GM18499 (cell line): ENCODE measurements around the gene HECW1.
"Not testable (repeated sequence)": the region's sequence is repeated elsewhere in the genome, so short reads cannot be mapped to it uniquely, and the experiment has no call there.

Source experiments
- ATAC-seq: cut with Tn5 transposase; IDR thresholded peaks from one replicate; pipeline ENCODE4 v1.9.1; 2021; ENCODE audit warnings: moderate number of reproducible peaks; ENCODE audit not compliant: insufficient read depth, unreplicated experiment

HECW1 gene

GRCh38 chr7:43199371-43200160, 87.1 kb downstream of the HECW1 start:
- ATAC-seq, result no peak

DNA sequence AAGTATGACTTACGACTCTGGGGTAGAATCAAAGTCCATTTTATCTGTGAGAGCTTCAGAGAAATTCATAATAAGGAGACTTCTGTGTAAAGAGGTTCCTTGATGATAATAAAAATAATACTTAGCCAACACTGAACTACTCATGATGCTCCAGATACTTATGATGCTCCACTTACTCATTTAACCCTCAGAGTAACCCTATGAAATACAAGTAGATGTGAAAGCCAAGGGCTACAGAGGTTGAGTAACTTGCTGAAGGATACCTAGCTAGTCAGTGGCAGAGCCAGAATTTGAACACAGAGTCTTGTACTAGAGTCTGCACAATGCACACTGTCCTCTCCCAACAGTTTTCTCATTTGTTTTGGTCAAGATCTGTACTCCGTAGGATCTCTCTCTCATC, 89.5 kb downstream of the HECW1 start:
- ATAC-seq, result no peak

- ATAC-seq, result no peak
These were observed 91.6 kb downstream of the HECW1 start for GRCh38 chr7:43204081-43204480.

GRCh38 chr7:43205171-43205795, 92.8 kb downstream of the HECW1 start:
- ATAC-seq, result no peak

- ATAC-seq, result no peak
These were observed 95.8 kb downstream of the HECW1 start for GRCh38 chr7:43208242-43208641.

GRCh38 chr7:43210539-43210938, 98.1 kb downstream of the HECW1 start:
- not testable (repeated sequence) for ATAC-seq

- ATAC-seq, result no peak
These were observed 98.8 kb downstream of the HECW1 start for GRCh38 chr7:43211286-43211685.

- ATAC-seq, result no peak
These were observed 99.2 kb downstream of the HECW1 start for GRCh38 chr7:43211693-43212092.

- ATAC-seq, result no peak
These were observed 100.5 kb downstream of the HECW1 start for GRCh38 chr7:43212921-43213320.

- ATAC-seq, result no peak
These were observed 102.6 kb downstream of the HECW1 start for GRCh38 chr7:43215061-43215460.

- ATAC-seq, result no peak
These were observed 104.6 kb downstream of the HECW1 start for GRCh38 chr7:43217055-43217454.

DNA sequence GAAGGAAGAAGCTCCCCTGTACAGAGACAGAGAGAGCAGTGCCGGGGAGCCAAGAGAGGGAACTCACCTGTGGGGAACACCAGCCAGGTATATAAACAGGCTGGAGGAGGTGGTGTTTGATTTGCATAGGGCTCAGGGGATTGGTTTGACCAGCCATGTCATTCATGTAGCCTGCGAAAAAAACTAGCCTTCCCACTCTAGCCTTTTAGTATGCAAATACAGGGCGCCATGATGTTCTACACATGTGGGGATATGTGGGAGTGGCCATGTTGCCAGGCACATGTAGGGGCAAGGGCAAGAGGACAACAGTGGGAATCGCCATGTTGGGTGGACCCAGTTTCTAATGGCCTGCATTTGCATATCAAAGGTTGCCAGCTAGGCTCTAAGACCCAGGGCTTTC, 106.5 kb downstream of the HECW1 start:
- not testable (repeated sequence) for ATAC-seq

DNA sequence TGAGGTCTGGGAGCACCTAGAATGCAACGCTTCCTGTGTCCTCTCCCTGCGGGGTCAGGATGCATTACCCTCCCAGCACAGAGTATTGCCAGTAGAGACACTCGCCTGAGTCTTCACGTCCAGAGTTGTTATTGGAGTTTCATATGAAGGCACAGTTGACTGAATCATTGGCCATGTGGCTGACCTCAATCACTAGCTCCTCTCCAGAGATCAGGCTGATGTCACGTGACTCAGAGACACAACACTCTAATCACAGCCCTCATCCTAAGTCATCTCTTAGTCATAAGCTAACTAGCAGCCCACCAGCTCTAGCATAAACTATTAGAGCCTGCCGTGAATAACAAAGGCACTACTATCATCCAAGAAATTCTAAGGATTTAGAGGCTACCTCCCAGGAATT, 107.8 kb downstream of the HECW1 start:
- ATAC-seq, result no peak

- no peak for ATAC-seq
These were observed 108.3 kb downstream of the HECW1 start for GRCh38 chr7:43220742-43221141.

DNA sequence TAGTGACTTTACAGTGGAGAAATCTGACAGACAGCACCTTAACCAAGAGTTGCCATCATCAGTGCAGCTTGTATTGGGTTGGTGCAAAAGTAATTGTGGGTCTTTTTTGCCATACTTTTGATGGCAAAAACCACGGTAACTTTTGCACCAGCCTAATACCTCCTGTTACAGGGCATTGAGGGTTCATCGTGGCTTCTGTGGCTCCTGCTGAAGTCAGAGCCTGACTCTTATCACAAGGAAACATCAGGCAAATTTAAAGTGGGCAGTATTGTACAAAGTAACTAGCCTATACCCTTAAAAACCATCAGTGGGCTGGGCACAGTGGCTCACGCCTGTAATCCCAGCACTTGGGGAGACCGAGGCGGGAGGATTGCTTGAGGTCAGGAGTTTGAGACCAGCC, 117.4 kb downstream of the HECW1 start:
- no peak for ATAC-seq

DNA sequence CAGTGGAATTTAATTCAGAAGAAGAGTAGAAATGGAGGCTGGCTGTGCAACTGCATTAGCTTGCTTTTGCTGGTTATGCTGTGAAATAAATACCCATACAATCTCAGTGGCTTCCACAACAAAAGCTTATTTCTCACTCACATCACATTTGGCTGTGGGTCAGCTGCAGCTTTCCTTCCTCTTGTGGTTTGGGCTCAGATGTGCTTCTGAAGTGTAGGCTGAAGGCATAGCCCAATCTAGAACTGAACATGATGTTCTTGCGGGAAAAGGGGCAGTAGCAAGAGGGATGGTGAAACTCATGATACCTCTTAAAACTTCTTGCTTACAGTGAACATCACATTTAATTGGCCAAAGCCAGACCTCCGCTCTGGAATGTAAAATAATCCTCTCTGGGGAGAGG, 119.9 kb downstream of the HECW1 start:
- no peak for ATAC-seq

DNA sequence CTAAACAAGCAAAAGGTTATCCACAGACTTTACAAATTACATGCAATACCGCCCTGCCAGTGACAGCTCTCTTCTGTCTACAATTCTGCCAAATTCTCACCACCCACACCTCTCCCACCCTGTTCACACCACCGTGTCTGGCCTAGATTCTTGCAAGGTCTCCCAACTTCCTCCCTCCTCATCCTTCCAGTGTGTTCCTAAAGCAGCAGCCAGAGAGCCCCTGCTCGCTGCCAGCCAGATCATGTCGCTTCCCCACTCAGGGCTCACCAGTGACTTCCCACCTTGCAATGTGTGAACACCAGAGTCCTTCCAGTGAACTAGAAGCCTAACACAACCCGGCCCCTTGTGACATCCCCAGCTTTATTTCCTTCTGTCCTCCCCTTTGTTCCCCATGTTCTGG, 121.6 kb downstream of the HECW1 start:
- no peak for ATAC-seq

GRCh38 chr7:43234968-43235367, 122.5 kb downstream of the HECW1 start:
- no peak for ATAC-seq

GRCh38 chr7:43240565-43240964, 128.1 kb downstream of the HECW1 start:
- ATAC-seq, result no peak

DNA sequence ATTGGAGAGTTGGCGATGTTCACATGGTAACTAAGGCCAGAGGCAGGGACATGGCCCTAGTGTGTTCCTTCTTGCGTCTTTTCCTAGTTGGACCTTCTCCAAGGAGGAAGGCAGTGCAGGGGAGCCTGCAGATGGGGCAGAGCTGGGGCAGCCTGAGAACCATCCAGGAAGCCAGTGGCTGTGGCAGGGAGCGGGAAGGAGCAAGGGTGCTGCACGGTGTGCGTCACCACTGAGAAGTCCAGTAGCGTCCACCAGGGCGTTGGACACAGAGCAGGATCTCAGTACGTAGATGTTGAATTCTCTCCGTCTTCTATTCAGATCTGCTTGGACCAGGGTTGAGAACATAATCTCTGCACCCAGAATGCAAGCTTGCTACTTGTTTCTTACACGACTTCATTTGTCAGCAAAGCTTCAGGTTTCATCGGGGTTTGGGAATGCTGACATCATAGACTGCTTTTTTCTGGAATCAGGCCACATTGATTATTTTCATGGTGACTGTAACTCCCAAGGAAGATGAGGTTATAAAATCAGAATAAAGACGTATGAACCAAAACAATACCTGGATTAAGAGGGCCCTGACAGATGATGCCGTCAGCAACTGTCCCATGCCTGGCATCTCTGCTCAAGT, 130.3 kb downstream of the HECW1 start:
- ATAC-seq, result no peak

DNA sequence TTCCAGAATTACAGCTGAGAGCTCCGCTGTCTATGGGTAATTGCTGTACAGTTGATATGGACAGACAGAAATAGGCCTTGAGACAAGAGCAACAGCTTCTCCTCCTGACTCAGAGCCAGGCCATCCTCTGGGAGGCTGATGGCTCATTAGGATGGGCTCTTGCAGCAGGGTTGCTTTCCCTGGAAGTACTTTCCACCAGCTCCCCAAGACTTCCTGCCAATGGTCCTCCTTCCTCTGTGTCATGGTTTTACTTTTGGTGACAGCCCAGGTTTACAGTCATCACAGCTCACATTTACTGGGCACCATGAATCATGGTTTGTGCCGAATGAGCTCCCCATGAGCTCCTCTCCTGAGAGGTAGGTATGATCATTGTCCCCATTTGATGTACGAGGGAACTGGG, 131.8 kb downstream of the HECW1 start:
- no peak for ATAC-seq

- ATAC-seq, result no peak
These were observed 132.3 kb downstream of the HECW1 start for GRCh38 chr7:43244784-43245183.
